Stimulated activated CD8-positive, alpha-beta memory T cell treated with anti-CD3 and anti-CD28 coated beads, Interleukin-4, amount 100 ng/mL, for 48 hours (primary cell): ENCODE measurements around the gene FAM219A.
"Not testable (repeated sequence)": the region's sequence is repeated elsewhere in the genome, so short reads cannot be mapped to it uniquely, and the experiment has no call there.

ENCODE experiments used
- DNase-seq: peaks from one replicate; pipeline ENCODE4 v3.0.0-alpha.2; 2020

The FAM219A gene

GRCh38 chr9:34482746-34483145, 24.4 kb upstream of the FAM219A start:
- DNase-seq = not testable (repeated sequence)

- not testable (repeated sequence) for DNase-seq
These were observed 23.2 kb upstream of the FAM219A start for GRCh38 chr9:34481620-34482019.

- no peak for DNase-seq
These were observed 21.1 kb upstream of the FAM219A start for GRCh38 chr9:34479431-34479866.

GRCh38 chr9:34477541-34477940, 19.2 kb upstream of the FAM219A start:
- no peak for DNase-seq

- no peak for DNase-seq
These were observed 16.7 kb upstream of the FAM219A start for GRCh38 chr9:34475097-34475496.

GRCh38 chr9:34465468-34465867, 7.1 kb upstream of the FAM219A start:
- DNase-seq = no peak

GRCh38 chr9:34464571-34464970, 6.2 kb upstream of the FAM219A start:
- DNase-seq = no peak

- no peak for DNase-seq
These were observed 5.5 kb upstream of the FAM219A start for GRCh38 chr9:34463901-34464232.

GRCh38 chr9:34463098-34463900, 4.9 kb upstream of the FAM219A start:
- DNase-seq = peak; percentile 84

- no peak for DNase-seq
These were observed 1.6 kb upstream of the FAM219A start for GRCh38 chr9:34459941-34460340.

GRCh38 chr9:34459356-34459755, 986 bp upstream of the FAM219A start:
- DNase-seq = no peak

GRCh38 chr9:34458959-34459340, 580 bp upstream of the FAM219A start:
- DNase-seq = no peak

- DNase-seq = no peak
These were observed 931 bp downstream of the FAM219A start for GRCh38 chr9:34457266-34458012.

- DNase-seq = no peak
These were observed 1.6 kb downstream of the FAM219A start for GRCh38 chr9:34456746-34457145.

GRCh38 chr9:34456151-34456550, 2.2 kb downstream of the FAM219A start:
- DNase-seq = no peak

GRCh38 chr9:34454571-34455065, 3.8 kb downstream of the FAM219A start:
- peak; percentile 59 for DNase-seq

- no peak for DNase-seq
These were observed 5.8 kb downstream of the FAM219A start for GRCh38 chr9:34452568-34452967.

- peak; percentile 54 for DNase-seq
These were observed 6.8 kb downstream of the FAM219A start for GRCh38 chr9:34451545-34451944.

- DNase-seq = no peak
These were observed 7.2 kb downstream of the FAM219A start for GRCh38 chr9:34451135-34451534.

- DNase-seq = no peak
These were observed 7.7 kb downstream of the FAM219A start for GRCh38 chr9:34450644-34451043.

GRCh38 chr9:34446951-34447350, 11.4 kb downstream of the FAM219A start:
- no peak for DNase-seq

- no peak for DNase-seq
These were observed 11.9 kb downstream of the FAM219A start for GRCh38 chr9:34446468-34446891.

- no peak for DNase-seq
These were observed 14.4 kb downstream of the FAM219A start for GRCh38 chr9:34443976-34444375.

GRCh38 chr9:34443533-34443932, 14.8 kb downstream of the FAM219A start:
- DNase-seq = no peak
